ENCODE data around the gene ASB11. TPM values are rescaled to one million over a fixed set of nuclear protein-coding genes. Genes with fewer than 3 reads are reported as not detected.

The ASB11 gene
- total and polyA plus RNA-seq, 8 donors, result 0.15 to 9.8 (median 2.4) TPM; not detected in 2

DNA sequence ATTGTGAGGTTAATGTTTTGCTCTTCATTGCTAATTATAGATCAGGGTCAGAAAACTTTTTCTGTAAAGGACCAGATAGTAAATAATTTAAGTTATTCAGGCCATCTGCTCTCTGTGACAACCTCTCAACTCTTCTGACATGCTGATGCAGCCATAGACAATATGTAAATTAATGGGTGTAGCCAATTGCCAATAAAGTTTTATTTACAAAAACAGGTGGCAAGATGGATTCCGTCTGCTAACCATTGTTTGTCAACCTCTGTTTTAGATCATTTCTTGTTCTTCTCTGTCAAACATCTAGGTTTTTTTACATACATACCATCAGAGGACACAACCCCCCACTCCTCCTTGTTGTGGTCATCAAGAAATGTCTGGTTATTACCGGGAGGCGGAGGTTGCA is 79.3 kb downstream of the ASB11 start:
- intact Hi-C loops (cut with DNase I; ENCODE audit: low total_unique reads), result no loop called here
- Histone ChIP-seq H3K27ac (no peak overlapping the region), H3K4me1 (no peaks in the 10 kb centered on the region), H3K36me3 (no peaks in the 10 kb centered on the region), H3K4me3 (no peak overlapping the region), H3K27me3 (no peaks in the 10 kb centered on the region), H3K9me3 (no peaks in the 10 kb centered on the region)
- DNase-seq, result no peak
- TF ChIP-seq, protein P1, sequence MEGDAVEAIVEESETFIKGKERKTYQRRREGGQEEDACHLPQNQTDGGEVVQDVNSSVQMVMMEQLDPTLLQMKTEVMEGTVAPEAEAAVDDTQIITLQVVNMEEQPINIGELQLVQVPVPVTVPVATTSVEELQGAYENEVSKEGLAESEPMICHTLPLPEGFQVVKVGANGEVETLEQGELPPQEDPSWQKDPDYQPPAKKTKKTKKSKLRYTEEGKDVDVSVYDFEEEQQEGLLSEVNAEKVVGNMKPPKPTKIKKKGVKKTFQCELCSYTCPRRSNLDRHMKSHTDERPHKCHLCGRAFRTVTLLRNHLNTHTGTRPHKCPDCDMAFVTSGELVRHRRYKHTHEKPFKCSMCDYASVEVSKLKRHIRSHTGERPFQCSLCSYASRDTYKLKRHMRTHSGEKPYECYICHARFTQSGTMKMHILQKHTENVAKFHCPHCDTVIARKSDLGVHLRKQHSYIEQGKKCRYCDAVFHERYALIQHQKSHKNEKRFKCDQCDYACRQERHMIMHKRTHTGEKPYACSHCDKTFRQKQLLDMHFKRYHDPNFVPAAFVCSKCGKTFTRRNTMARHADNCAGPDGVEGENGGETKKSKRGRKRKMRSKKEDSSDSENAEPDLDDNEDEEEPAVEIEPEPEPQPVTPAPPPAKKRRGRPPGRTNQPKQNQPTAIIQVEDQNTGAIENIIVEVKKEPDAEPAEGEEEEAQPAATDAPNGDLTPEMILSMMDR (IDR thresholded peaks at IDR 0.05), result no peak
- TF ChIP-seq POLR2AphosphoS5 (IDR thresholded peaks at IDR 0.05) (no peak), EP300 (IDR thresholded peaks at IDR 0.05) (no peak)
- WGBS, 5 donors, result 83 to 90% (median 89%) methylated on average over 3 of the region's 3 CpGs

DNA sequence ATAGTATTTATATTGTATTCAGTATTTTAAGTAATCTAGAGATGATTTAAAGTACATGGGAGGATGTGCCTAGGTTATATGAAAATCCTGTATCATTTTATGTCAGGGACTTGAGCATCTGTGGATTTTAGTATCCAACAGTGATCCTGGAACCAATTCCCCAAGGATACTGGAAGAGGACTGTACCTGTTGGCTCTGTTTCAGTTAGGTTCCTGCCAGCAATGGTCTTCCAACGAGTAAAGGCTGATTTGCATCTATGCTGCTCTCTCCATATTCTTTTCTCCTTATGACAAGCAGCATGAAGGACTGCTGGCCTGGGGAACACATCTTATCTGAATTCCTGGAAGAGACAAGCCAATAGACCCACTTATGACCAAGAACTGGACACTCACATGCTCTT is 80.4 kb downstream of the ASB11 start:
- intact Hi-C loops (cut with DNase I; ENCODE audit: low total_unique reads), result no loop called here
- WGBS, 5 donors, result 36 to 62% (median 60%) methylated on average over 1 of the region's 1 CpG
- Histone ChIP-seq H3K27me3 (no peaks in the 10 kb centered on the region), H3K36me3 (no peaks in the 10 kb centered on the region), H3K9me3 (no peaks in the 10 kb centered on the region), H3K4me1 (no peaks in the 10 kb centered on the region), H3K27ac (no peak overlapping the region), H3K4me3 (no peak overlapping the region)
- DNase-seq, result no peak
- TF ChIP-seq, protein P1 (IDR thresholded peaks at IDR 0.05), result no peak
- no peak for TF ChIP-seq POLR2A (IDR thresholded peaks at IDR 0.05)
- no peak for TF ChIP-seq EP300 (IDR thresholded peaks at IDR 0.05)

DNA sequence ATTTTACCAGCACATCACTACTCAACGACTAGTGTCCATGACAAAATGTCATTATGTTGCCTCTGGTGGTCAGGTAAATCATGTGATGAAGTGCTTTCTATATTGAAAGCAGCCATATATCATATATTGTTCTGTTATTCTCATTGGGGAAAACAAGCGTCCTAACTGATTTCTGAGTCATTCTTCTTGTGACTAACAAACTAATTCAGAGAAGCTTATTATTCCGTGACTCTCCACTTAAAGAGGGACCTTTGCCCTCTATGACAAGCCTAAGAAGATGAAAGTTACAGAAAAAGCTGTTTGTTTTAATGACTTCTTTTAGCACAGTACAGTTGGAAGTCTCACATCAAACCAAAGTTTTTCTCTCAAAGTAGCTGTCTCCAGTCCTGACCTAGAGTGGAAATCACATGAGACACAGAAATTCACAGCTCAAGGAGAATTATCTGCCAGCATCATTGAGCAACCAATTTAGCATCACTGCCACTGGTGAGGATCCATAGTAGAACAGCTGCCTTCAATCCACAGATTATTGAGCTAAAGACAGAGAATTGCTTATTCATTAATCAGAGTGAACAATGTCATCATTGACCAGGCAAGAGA is 81.9 kb downstream of the ASB11 start:
- no peaks in the 10 kb centered on the region for H3K36me3 ChIP-seq
- H3K27me3 ChIP-seq, result no peaks in the 10 kb centered on the region
- intact Hi-C loops (cut with DNase I; ENCODE audit: low total_unique reads), result no loop called here
- H3K4me3 ChIP-seq, result no peak overlapping the region
- no peaks in the 10 kb centered on the region for H3K4me1 ChIP-seq
- WGBS, 5 donors, result 35 to 65% (median 44%) methylated on average over 3 of the region's 3 CpGs
- TF ChIP-seq POLR2AphosphoS5 (IDR thresholded peaks at IDR 0.05) (no peak), EP300 (IDR thresholded peaks at IDR 0.05) (no peak), POLR2A (IDR thresholded peaks at IDR 0.05) (no peak)
- TF ChIP-seq, protein P1 (IDR thresholded peaks at IDR 0.05), result no peak
- no peak for DNase-seq
- no peaks in the 10 kb centered on the region for H3K9me3 ChIP-seq
- no peak overlapping the region for H3K27ac ChIP-seq

Other genes starting within 250 kb of the ASB11 start
- gene ASB9, start 45.6 kb downstream of the ASB11 start, total RNA-seq, result 100 to 1,000 TPM in 1 of 5 donors, 10 to 100 TPM in 1, 1 to 10 TPM in 3; 4.1 to 201 (median 9.0) TPM
- 1 to 10 TPM; 1.6 to 3.7 (median 3.4) TPM for gene ASB9, start 45.6 kb downstream of the ASB11 start, polyA plus RNA-seq
- gene PIGA, start 19.9 kb upstream of the ASB11 start, total RNA-seq, result 10 to 100 TPM in 3 of 5 donors, 1 to 10 TPM in 1, under 1 TPM in 1; 0.58 to 59.7 (median 17.8) TPM
- 1 to 10 TPM; 6.1 to 8.6 (median 6.4) TPM for gene PIGA, start 19.9 kb upstream of the ASB11 start, polyA plus RNA-seq
- gene VEGFD, start 68.8 kb upstream of the ASB11 start, total RNA-seq, result 1 to 10 TPM in 1 of 5 donors, not detected in 4; 4.2 TPM
- gene VEGFD, start 68.8 kb upstream of the ASB11 start, polyA plus RNA-seq, result 1 to 10 TPM in 2 of 3 donors, under 1 TPM in 1; 0.25 to 3.4 (median 1.1) TPM
- gene PIR, start 177.7 kb upstream of the ASB11 start, total RNA-seq, result 10 to 100 TPM in 3 of 5 donors, 1 to 10 TPM in 2; 5.2 to 30.9 (median 11.2) TPM
- 10 to 100 TPM; 12.4 to 47.5 (median 16.6) TPM for gene PIR, start 177.7 kb upstream of the ASB11 start, polyA plus RNA-seq
- gene BMX, start 185.2 kb upstream of the ASB11 start, total RNA-seq, result 1 to 10 TPM in 1 of 5 donors, under 1 TPM in 1, not detected in 3; 0.43 to 3.3 TPM
- under 1 TPM; 0.53 to 0.61 (median 0.56) TPM for gene BMX, start 185.2 kb upstream of the ASB11 start, polyA plus RNA-seq

All from stomach (tissue), 9 donors.